GM19099 (cell line): ENCODE data around the gene GRID2.

Experiments used
- POLR2A ChIP-seq: IDR thresholded peaks from 3 replicates; pipeline ENCODE4 v1.6.1; 2011; ENCODE audit warnings: low read depth; ENCODE audit not compliant: insufficient read length; ENCODE audit errors: extremely low read depth

The GRID2 gene

DNA sequence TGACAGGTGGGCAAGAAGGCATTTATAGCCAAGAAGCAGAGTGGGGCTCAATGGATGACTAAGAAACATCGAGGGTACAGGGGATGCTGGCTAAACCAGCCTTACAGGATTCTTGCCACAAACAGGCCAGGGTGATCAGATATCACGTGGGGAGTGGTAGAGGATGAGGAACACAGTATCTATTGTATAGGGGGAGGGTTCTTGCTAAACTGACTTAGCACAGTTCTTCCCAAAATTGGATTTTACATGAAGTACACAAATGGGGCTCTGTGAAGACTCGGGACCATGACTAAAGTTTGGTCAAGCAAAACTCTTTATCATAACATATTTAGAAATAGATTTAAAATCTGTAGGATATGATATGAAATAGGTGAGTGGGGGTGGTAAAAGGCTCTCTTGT, 1380.8 kb downstream of the GRID2 start:
- no peak for TF ChIP-seq POLR2A

DNA sequence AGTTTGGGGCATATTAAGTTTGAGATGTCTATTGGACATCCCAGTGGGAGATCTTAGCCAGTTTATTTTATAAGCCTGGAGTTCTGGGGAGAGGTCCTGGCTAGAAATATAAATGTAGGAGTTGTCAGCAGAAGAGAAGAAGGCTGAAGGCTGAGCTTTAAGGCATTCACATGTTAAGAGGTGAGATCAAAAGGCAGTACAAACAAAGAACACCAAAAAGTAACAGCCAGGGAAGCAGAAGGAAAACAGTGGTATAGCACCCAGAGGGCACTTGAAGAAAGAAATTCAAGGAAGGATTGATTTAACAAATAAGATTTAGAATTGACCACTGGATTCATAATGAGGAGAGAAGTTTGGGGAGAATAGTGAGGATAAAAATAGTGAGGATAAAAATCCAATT, 1383.5 kb downstream of the GRID2 start:
- no peak for TF ChIP-seq POLR2A

DNA sequence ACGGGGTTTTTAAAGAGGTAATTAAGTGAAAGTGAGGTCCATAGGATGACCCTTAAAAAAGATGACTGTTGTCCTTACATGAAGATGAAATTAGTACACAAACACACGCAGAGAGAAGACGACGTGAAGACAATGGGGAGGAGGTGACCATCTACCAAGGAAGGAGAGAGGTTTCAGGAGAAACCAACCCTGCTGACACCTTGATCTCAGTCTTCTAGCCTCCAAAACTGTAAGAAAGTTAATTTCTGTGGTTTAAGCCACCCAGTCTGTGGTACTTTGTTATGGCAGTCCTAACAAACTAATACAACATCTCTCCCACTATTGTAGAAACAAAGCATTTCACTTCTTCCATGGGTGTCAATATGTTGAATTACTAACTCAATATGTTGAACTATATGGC, 1385.2 kb downstream of the GRID2 start:
- no peak for TF ChIP-seq POLR2A

DNA sequence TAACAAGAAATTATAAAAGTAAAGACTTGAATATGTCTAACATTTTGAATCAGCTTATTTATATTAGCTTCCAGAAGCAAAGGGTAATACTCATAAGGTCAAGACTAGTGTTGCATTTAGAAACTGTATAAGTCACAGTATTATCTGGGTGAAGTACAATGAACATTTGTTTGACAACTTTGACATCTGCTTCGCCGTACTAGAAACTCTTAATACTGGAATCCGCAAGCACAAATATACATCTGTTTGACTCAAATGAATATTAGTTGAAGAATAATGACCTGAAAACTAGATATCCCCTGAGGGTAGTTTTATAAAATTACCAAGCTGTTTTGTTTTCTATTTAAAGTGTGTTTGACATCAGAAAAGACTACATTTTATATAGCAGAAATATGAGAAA, 1389.4 kb downstream of the GRID2 start:
- no peak for TF ChIP-seq POLR2A

DNA sequence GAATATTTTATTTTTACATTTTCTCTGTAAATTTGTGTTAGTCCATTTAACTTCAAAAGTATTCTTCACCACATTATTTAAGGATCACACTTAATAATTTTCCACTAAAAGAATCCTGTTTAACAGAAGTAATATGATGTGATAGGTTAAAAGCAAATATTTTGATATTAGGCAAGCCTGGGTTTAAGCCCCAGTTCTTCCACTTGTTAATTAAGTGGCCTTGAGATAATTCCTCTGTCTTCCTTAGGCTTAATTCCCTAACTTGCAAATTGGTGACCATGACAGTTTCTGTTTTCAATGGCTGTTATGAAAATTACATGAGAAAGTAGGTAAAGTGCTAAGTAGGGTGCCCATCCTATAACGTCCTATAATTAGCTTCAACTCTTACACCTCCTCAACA, 1394.9 kb downstream of the GRID2 start:
- no peak for TF ChIP-seq POLR2A

DNA sequence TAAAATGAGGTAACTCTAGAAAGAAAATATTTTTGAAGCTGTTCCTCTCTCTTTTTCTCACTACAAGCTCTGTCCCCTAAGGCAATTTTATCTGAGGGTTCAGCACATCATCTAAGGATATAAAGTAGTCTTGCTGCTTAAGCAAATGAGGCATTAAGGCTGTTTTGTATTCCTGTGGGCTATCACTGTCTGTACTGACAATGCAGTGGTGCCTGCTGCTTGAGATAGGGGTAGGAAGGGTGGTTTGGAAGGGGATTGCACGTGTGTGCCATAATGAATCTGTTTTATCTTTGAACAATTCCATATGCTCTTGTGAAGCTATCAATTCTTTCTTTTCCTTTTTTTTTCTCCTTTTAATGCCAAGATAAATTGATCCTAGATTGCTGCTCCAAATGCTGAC, 1396.8 kb downstream of the GRID2 start:
- no peak for TF ChIP-seq POLR2A

DNA sequence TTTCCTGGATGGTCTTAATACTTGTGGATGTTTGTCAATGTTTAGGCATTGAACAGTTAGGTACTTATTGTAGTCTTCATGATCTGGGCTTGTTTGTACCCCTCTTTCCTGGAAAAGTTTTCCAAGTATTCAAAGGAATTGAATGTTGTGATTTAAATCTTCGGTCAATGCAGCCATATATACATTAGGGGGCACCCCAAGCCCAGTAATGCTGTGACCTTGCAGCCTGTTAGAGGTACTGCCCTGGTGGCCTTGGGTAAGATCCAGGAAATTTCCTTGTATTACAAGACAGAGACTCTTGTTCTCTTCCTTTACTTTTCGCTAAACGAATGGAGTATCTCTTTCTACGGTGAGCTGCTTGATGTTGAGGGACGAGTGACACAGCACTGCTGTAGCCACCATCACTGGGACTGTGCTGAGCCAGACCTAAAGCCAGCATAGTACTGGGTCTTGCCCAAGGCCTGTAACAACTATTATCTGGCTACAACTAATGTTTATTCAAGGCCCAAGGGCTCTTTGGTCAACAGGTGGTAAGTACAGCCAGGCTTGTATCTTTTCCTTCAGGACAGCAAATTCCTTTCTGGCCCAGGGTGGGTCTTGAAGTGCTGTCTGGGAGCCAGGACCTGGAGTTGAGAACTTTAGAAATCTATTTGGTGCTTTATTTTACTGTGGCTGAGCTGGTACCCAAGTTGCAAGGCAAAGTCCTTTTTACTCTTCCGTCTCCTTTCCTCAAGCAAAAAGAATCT, 1406.5 kb downstream of the GRID2 start:
- TF ChIP-seq POLR2A, result no peak

DNA sequence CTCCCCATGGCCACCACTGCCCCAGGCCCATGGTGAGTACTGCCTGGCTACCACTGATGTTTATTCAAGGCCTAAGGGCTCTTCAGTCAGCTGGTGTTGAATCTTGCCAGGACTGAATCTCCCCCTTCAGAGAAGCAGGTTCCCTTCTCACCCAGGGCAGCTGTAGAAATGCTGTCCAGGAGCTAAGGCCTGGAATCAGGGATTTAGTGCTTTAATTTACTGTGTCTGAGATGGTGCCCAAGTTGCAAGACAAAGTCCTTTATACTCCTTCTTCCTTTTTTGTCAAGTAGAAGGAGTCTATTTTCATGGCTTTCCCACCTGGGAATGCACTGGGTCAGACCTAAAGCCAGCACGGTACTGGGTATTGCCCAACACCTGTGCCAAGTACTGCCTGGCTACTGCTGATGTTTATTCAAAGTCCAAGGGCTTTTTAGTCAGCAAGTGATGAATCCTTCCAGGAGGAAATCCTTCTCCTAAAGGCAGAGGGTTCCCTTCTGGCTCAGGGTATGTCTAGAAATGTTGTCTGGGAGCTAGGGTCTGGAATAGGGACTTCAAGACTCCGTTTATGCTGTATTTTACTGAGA, 1407.2 kb downstream of the GRID2 start:
- TF ChIP-seq POLR2A, result no peak

DNA sequence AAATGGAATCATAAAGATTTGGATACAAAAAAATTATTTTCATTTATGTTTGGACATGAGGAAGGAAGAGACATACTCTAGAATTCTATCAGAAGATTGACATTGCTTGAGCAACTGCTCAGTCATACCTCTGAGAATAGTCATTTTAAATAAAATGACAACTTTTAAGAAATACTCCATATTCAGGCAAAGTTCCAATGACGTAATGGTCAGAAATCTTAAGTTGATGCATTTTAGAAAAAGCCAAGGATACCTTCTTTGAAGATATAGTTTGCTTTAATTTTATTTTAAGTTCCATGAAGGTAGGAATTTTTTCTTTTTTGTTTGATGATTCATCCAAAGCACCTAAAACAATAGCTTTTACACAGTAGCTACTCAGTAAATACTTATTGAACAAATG, 1414.5 kb downstream of the GRID2 start:
- TF ChIP-seq POLR2A, result no peak

DNA sequence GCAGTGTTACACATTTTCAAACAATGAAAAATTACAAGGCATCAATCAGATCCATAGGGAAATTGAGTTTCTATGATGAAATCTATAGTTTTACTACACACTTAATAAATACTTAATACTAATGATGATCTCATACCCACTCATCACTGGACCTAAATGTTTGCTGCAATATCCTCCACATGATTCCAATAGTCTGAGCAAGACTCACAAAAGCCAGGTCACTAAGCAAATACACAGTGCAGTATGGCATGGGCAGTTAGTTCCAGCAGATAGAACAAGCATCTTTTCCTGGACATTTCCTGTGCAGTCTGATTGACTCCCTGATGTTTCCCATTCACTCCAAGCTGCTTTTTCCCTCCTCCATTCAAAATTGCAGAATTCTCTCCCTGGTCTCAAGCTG, 1415.8 kb downstream of the GRID2 start:
- TF ChIP-seq POLR2A, result no peak

DNA sequence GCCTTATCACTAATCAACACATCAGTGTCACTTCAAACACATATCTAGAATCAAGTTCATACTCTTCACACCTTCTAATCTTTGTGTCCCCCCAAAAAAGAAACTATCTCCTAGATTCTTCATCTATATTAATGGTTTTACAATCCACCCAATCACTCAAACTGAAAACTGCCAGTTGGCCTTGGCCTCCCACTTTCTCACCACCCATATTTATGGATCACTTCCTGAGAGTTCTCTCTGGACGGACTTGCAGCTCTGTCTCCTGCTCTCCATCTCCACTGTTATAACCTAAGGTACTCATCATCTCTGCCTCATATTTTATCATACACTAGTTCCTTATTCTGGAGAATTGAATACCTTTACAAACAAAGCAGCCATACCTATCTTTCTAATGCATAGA, 1418.7 kb downstream of the GRID2 start:
- no peak for TF ChIP-seq POLR2A

DNA sequence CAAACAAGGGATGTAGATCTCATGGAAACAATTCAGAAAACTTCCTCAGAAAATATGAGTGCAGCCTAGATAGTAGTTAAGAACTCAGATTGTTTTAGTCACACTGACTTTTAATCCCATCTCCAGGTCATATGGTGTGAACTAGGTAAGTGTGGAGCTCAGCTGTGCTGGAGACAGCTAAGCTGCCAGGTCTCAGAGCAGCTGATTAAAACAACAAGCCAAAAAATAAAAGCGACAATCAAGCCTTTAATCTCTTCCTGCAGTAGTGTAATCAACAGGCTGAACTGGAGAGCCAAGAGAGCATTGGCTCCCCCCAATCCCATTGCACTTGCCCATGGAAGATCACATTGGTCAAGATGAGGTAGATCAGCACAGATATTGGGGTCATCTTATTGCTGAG, 1426.5 kb downstream of the GRID2 start:
- TF ChIP-seq POLR2A, result no peak

DNA sequence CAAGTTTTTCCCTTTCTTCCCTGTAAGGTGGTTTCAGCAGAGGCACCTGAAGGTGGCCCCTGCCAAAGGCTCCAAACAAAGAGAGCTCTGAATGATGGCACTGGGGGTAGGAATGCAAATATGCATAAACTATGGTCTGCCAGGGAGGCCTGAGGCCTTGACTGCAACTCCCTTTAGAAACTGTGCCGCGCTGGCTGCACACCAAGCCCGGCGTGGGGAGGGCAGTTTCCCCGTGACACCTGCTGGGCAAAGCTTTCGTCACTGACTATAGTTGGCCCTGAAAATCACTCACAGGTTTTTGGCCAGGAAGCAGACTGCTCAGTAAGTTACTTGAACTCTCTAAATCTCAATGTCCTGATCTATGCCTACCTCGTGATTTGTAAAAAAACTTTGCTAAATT, 1427.0 kb downstream of the GRID2 start:
- no peak for TF ChIP-seq POLR2A

DNA sequence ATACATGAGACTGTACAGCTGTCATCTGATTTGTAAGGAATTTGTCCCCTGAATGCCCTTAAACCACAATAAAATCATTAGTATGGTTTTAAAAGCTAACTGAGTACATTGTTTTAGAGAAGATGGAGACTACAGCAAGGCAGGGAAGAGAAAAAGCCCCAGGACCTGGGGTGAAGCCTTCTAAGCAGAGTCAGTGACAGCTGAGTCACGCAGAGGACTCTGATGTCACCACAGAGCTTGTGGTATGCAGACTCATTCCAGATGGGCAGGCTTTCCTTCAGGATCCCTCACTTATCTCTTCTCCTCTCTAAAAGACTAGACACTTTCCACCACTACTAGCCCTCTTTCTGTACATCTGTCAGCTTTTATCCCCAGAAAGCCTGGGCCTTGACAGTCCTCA, 1427.7 kb downstream of the GRID2 start:
- TF ChIP-seq POLR2A, result no peak

DNA sequence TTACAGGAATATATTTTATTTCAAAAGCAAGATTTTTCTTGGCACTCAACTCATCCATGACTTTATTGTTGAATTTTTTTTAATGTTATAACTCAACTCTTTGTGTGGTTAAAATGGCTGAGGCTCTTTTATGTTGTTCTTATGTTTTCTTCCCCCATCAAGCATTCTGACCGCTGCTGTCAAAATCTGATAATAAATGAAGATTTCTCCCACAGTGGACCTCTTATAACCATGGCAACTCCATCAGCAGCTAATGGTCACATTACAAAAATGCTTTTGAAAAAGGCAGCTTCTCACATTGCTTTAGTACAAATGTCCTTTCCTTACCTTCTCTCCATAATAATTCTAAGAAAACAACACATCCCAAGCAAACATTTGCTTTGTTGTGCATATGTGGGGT, 1428.7 kb downstream of the GRID2 start:
- TF ChIP-seq POLR2A, result no peak

DNA sequence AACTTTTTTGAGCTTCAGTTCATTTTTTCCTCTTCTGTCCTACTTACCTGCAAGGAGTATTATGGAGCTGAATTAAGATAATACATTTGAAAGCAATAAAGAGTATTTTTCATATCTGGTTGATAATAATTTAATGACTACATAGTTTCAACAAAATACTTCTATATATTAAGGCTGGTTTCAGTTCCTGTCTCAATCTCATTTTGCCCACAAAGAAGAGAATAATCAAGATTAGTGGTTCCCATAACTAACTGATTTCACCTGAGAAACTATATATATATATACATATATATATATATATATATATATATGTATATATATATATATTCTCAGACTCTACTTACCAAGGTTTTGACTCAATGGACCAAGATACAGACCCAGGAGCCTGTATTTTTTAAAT, 1437.1 kb downstream of the GRID2 start:
- no peak for TF ChIP-seq POLR2A

DNA sequence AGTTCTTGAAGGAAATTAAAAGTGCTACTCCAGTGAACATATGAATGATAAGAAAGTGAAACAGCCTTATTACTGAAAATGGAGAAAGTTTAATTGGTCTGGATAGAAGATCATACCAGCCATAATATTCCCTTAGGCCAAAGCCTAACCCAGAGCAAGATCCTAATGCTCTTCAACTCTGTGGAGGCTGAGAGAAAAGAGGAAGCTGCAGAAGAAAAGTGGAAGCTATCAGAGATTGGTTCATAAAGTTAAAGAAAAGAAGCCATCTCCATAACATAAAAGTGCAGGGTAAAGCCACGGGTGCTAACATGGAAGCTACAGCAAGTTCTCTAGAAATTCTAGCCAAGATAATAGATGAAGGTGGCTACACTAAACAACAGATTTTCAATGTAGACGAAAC, 1439.3 kb downstream of the GRID2 start:
- TF ChIP-seq POLR2A, result no peak
